ENCODE data around the gene LRRC49.
"Not testable (repeated sequence)": the region's sequence is repeated elsewhere in the genome, so short reads cannot be mapped to it uniquely, and the experiment has no call there.

The LRRC49 gene

GRCh38 chr15:70866982-70867641 lies 25.5 kb upstream of the LRRC49 start:
- no peak for DNase-seq (ENCODE audit: low read depth in 2 of 2)

DNA sequence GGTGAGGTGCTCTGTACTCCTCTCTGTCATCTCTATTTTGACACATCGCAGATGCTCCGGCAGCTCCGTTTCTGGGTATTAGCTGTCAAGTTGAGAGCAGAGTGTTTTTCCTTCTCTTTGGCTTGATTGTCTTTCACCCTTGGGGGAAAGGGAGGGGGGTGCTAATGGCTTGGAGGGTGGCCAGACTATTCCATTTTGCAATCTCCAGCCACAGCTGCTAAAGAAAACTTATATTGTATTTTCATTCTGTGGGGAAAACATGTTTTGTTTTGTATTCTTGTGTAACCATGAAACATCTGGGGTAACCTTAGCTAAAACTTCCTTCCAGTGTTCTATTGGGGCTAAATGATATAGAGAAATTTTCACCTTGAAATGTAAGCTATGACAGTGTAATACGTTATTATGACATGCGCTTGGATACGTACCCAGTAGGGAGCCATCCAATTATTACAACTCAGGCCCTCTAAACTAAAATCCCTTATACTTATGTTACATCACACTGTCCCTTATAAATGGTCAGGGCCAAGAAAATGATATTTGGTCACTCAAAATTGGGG lies 24.6 kb upstream of the LRRC49 start:
- no peak for DNase-seq (ENCODE audit: low read depth in 2 of 2)

DNA sequence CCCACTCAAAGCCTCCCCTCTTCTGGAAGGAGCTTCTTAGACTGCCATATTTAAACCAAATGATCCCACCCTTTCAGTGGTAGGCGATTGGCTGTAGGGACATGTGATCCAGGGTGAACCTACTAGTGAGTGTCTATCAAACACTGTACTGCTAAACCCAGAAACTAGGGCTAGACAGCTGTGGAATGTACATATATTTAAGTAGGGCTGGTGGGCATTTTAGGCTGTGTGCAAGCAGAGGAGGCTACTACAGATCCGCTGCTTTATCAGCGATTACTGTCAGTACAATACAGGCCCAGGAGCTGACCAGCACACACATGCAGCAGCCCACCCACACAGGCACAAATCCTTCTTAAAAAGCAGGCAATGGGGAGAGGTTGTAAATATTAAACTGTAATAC lies 23.3 kb upstream of the LRRC49 start:
- DNase-seq (ENCODE audit: low read depth in 2 of 2): no peak

GRCh38 chr15:70870051-70870450 lies 22.6 kb upstream of the LRRC49 start:
- DNase-seq (ENCODE audit: low read depth in 2 of 2): no peak

GRCh38 chr15:70871490-70871889 lies 21.1 kb upstream of the LRRC49 start:
- DNase-seq (ENCODE audit: low read depth in 2 of 2): not testable (repeated sequence)

- no peak for DNase-seq (ENCODE audit: low read depth in 2 of 2)
Observed at GRCh38 chr15:70873232-70874054, 19.2 kb upstream of the LRRC49 start.

DNA sequence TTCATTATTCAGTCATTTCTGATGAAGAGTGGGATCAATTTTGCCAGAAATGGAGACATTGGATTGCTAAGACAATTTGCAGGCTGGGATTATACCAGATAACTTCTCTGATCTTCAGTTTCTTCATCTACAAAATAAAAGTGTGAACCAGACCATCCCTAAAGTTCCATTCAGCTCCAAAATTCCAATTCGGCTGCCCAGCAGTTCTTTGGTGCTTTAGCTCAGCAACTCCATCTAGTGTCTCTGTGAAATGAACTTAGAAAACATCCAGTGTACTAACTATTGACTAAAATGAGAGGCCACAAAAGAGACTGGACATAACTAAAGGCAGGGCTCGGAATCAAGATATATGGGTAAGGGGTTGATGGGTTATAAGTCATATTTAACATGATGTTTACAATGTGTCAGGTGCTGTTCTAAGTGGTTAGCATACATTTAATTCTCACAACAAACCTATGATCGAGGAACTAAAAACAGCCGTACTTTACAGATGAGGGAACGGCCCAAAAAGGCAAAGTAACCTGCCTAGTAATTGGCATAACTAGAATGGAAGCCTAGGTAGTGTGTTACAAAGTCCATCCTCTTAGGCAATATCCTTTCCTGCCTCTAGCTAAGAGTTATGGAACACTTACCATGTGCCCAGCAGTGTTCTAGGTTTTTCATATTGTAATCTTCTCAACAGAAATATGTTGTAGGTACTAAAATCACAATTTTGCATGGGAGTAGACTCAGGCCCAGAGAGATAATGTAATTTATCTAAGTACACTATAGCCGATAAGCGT lies 17.4 kb upstream of the LRRC49 start:
- no peak for DNase-seq (ENCODE audit: low read depth in 2 of 2)

DNA sequence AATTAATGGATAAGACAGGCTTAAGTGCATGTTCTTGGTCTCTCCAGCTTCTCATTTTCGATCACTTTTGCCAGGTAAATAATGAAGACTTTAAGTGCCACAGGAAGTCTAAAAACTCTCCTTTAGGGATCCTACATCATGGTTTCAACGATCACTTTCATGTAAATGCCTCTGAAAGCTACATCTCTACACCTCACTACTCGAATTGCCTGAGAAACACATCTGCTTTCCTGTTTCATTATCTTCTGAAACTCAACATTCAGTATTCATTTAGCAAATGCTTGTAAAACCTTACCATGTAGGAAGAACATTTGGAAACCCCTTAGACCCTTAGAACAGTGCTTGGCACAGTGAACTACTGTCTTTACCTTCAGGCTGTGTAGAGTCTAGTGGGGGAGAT lies 16.6 kb upstream of the LRRC49 start:
- DNase-seq (ENCODE audit: low read depth in 2 of 2): no peak

DNA sequence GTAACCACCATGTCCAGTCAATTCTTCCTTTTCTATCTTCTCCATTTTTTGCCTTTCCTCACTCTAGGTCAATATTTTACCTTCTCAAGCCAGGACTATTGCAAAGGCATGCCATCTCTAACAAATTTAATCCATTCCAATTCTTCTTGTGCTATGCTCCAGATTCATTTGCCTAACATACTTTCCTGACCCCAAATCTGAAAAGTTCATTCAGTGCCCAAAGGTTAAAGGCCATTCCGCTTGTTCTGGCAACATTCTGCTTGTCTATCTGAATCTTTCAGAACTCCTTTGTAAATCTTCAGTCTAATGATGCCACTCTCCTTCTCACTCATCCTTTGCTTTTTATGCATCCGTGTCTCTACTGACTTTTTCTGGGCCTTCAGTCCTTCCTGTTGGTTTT lies 15.9 kb upstream of the LRRC49 start:
- no peak for DNase-seq (ENCODE audit: low read depth in 2 of 2)

GRCh38 chr15:70879401-70879800 lies 13.2 kb upstream of the LRRC49 start:
- DNase-seq (ENCODE audit: low read depth in 2 of 2): no peak

- DNase-seq (ENCODE audit: low read depth in 2 of 2): no peak
Observed at GRCh38 chr15:70880781-70881180, 11.8 kb upstream of the LRRC49 start.

GRCh38 chr15:70882361-70882760 lies 10.3 kb upstream of the LRRC49 start:
- DNase-seq (ENCODE audit: low read depth in 2 of 2): no peak

GRCh38 chr15:70892912-70893560 lies 410 bp downstream of the LRRC49 start:
- DNase-seq (ENCODE audit: low read depth in 2 of 2): no peak

GRCh38 chr15:70902107-70902506 lies 9.5 kb downstream of the LRRC49 start:
- no peak for DNase-seq (ENCODE audit: low read depth in 2 of 2)

GRCh38 chr15:70906842-70907241 lies 14.2 kb downstream of the LRRC49 start:
- DNase-seq (ENCODE audit: low read depth in 2 of 2): no peak

DNA sequence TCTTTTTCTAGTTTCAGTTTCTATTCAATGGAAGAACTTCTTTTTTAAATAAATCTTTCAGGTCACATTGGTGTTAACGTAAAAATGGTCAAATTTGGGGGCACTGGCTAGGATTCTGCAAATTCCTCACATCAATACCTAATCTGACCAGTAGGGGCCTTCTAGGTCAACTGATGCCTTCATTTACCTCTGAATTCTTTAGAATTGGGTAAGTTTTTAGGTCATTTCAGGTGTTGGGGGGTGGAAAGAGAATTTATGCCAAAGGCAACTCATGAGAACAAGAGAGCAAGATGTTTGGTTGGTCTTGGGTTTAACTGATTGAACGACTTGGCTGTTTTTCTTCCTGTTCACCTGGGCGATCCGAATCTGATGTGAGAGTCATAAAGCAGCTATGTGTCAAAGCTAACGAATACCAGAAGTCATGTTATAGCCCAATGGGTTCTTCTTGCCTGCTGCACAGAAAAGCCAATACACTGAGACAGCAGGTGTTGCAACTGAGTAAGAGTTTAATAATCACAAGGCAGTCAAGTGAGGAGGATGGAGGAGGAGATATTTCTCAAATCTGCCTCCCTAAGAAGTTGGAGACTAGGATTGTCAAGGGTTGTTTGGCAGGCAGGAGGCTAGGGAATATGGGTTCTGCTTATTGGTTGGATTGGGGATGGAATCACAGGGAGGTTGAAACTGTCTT lies 15.3 kb downstream of the LRRC49 start:
- DNase-seq (ENCODE audit: low read depth in 2 of 2): no peak

DNA sequence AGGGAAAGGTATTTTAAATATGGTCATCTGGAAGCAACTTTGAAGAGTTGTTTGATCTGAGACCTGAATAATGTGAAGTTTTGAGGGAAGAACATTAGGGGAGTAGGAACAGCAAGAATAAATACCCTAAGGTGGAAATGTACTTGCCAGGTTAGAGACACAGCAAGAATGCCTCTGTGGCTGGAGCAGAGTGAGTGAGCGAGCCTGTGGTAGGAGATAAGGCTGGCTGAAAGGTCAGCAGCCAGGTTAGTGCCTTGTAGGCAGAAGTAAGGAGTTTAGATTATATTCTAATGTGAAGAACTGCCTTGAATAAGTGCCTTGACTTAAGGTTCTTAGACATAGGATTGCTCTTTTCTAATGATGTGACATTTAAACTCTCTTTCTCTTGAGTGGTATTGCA lies 18.3 kb downstream of the LRRC49 start:
- DNase-seq (ENCODE audit: low read depth in 2 of 2): no peak

GRCh38 chr15:70912187-70912586 lies 19.6 kb downstream of the LRRC49 start:
- no peak for DNase-seq (ENCODE audit: low read depth in 2 of 2)

- no peak for DNase-seq (ENCODE audit: low read depth in 2 of 2)
Observed at GRCh38 chr15:70916531-70916930, 23.9 kb downstream of the LRRC49 start.

- DNase-seq (ENCODE audit: low read depth in 2 of 2): no peak
Observed at GRCh38 chr15:70917955-70918354, 25.3 kb downstream of the LRRC49 start.

All from activated CD8-positive, alpha-beta memory T cell treated with anti-CD3 and anti-CD28 coated beads for 4 hours (primary cell).